CD4-positive, alpha-beta T cell treated with Interleukin-4 for 4 hours (primary cell): ENCODE data around the gene NDUFA3.

Source experiments
- DNase-seq: peaks from one replicate; pipeline ENCODE4 v3.0.0-alpha.2; 2020

NDUFA3 gene

GRCh38 chr19:54141356-54141755 is 38.7 kb downstream of the NDUFA3 start:
- no peak for DNase-seq

- DNase-seq: no peak
Observed at GRCh38 chr19:54142166-54142780, 39.6 kb downstream of the NDUFA3 start.

- DNase-seq: no peak
Observed at GRCh38 chr19:54145541-54146158, 43.0 kb downstream of the NDUFA3 start.

GRCh38 chr19:54147676-54148075 is 45.0 kb downstream of the NDUFA3 start:
- no peak for DNase-seq

GRCh38 chr19:54148158-54148557 is 45.5 kb downstream of the NDUFA3 start:
- no peak for DNase-seq

GRCh38 chr19:54149021-54149812 is 46.6 kb downstream of the NDUFA3 start:
- no peak for DNase-seq

GRCh38 chr19:54151362-54152035 is 48.8 kb downstream of the NDUFA3 start:
- no peak for DNase-seq

- DNase-seq: no peak
Observed at GRCh38 chr19:54152267-54152666, 49.6 kb downstream of the NDUFA3 start.

- no peak for DNase-seq
Observed at GRCh38 chr19:54152878-54153524, 50.3 kb downstream of the NDUFA3 start.

GRCh38 chr19:54153731-54154326 is 51.2 kb downstream of the NDUFA3 start:
- DNase-seq: no peak

- DNase-seq: peak; percentile 47
Observed at GRCh38 chr19:54154603-54155345, 52.1 kb downstream of the NDUFA3 start.

- DNase-seq: no peak
Observed at GRCh38 chr19:54155694-54156093, 53.0 kb downstream of the NDUFA3 start.

- no peak for DNase-seq
Observed at GRCh38 chr19:54156490-54156889, 53.8 kb downstream of the NDUFA3 start.

GRCh38 chr19:54156953-54157352 is 54.3 kb downstream of the NDUFA3 start:
- DNase-seq: no peak
